Endothelial cell of umbilical vein (primary cell): ENCODE measurements around the gene CDK18.

ENCODE experiments used
- EZH2 ChIP-seq: IDR thresholded peaks from 2 replicates; pipeline ENCODE4 v1.6.1; 2012; ENCODE audit warnings: borderline replicate concordance, low read depth, mild to moderate bottlenecking, moderate library complexity, low read length, inconsistent platforms; ENCODE audit not compliant: severe bottlenecking
- MYC ChIP-seq: IDR thresholded peaks from one replicate; pipeline ENCODE4 v1.6.1; 2011; ENCODE audit warnings: mild to moderate bottlenecking, low read depth, low read length
- POLR2A ChIP-seq: IDR thresholded peaks from 2 replicates; pipeline ENCODE4 v1.6.1; 2012; ENCODE audit warnings: low read depth, mild to moderate bottlenecking, control low read depth, low read length
- POLR2AphosphoS5 ChIP-seq: IDR thresholded peaks from 2 replicates; pipeline ENCODE4 v1.6.1; 2012; ENCODE audit warnings: low read depth, mild to moderate bottlenecking, control low read depth, low read length, moderate library complexity; ENCODE audit not compliant: insufficient read depth
- TF ChIP-seq, protein P1 (sequence below), 2 donors: IDR thresholded peaks; 1 replicate in 1 of 2; 2 replicates in 1 of 2; pipeline ENCODE4 v1.5.1; 2011; ENCODE audit warnings: low read length in 2 of 2, mild to moderate bottlenecking in 2 of 2, moderate library complexity in 2 of 2, control low read depth in 1 of 2, inconsistent platforms in 1 of 2, low read depth in 1 of 2; ENCODE audit not compliant: insufficient read depth in 1 of 2; ENCODE audit errors: extremely low read depth in 1 of 2

DNA sequence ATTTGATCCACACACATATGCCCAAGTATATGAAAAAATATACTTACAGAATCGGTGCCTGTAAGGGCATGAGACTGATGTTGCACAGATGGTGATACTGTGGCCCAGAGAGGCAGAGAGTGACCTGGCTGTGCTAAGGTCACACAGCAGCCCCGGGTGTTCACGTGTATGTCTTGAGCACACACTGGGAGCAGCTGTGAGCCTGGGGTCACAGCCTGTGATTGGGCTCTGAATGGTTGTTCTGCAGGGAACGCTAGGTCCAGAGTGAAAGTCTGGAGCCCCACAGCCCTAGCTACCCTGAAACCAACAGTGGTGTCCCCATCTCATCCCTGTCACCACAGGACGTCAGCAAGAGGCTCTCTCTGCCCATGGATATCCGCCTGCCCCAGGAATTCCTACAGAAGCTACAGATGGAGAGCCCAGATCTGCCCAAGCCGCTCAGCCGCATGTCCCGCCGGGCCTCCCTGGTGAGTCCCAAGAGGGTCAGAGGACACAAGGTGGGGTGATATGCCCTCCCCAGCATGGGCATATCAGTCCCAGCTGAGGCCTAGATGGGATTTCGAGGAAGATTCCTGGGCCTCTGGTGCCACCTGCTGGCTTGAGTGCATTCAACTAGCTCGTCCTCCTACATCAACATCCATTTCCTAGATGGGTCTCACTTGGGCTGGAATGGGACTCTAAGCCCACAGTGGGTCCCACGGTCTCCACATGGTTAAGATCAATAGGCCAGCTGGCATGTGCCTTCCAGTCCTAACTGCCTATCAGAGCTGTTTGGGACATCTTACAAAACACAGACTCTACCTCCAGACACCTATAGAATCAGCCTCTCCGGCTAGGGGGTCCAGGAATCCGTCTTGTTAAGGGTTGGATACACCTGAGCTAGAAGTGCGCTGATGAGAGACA, 19.7 kb downstream of the CDK18 start:
- TF ChIP-seq, protein P1, sequence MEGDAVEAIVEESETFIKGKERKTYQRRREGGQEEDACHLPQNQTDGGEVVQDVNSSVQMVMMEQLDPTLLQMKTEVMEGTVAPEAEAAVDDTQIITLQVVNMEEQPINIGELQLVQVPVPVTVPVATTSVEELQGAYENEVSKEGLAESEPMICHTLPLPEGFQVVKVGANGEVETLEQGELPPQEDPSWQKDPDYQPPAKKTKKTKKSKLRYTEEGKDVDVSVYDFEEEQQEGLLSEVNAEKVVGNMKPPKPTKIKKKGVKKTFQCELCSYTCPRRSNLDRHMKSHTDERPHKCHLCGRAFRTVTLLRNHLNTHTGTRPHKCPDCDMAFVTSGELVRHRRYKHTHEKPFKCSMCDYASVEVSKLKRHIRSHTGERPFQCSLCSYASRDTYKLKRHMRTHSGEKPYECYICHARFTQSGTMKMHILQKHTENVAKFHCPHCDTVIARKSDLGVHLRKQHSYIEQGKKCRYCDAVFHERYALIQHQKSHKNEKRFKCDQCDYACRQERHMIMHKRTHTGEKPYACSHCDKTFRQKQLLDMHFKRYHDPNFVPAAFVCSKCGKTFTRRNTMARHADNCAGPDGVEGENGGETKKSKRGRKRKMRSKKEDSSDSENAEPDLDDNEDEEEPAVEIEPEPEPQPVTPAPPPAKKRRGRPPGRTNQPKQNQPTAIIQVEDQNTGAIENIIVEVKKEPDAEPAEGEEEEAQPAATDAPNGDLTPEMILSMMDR (IDR thresholded peaks at IDR 0.05; ENCODE audit: extremely low read depth in 1 of 2, insufficient read depth in 1 of 2, low read depth in 1 of 2, low read length in 2 of 2): peak; percentile 70 to 80
- no peak for TF ChIP-seq POLR2AphosphoS5
- TF ChIP-seq POLR2A: no peak
- TF ChIP-seq MYC: no peak
- no peak for TF ChIP-seq EZH2
